Activated naive CD4-positive, alpha-beta T cell treated with anti-CD3 and anti-CD28 coated beads, Interleukin-2, amount 50 U/mL, for 72 hours (primary cell): ENCODE data around the gene FA2H. TPM values are rescaled to one million over a fixed set of nuclear protein-coding genes. Genes with fewer than 3 reads are reported as not detected.
"Not testable (repeated sequence)": the region's sequence is repeated elsewhere in the genome, so short reads cannot be mapped to it uniquely, and the experiment has no call there.

ENCODE experiments used
- ATAC-seq, 2 donors: fragments of 150-1000 bp; cut with Tn5 transposase; 2 replicates each; pipeline ENCODE4 v1.10.0; 2021; ENCODE audit warnings: mild to moderate bottlenecking in 2 of 2, moderate library complexity in 2 of 2
- DNase-seq, 2 donors: peaks; one replicate each; pipeline ENCODE4 v3.0.0; 2021 to 2022; ENCODE audit warnings: low spot score in 2 of 2
- H3K27ac Mint-ChIP-seq, 2 donors: one replicate each; pipeline ENCODE4 v1.8.0; 2022; ENCODE audit warnings: mild to moderate bottlenecking in 2 of 2, mixed read lengths in 2 of 2
- H3K36me3 Mint-ChIP-seq, 2 donors: one replicate each; pipeline ENCODE4 v1.8.0; 2022; ENCODE audit warnings: mixed read lengths in 2 of 2
- H3K9me3 Mint-ChIP-seq, 2 donors: one replicate each; pipeline ENCODE4 v1.8.0; 2022; ENCODE audit warnings: mixed read lengths in 2 of 2
- total RNA-seq, 2 donors: library from RNA; stranded (reverse); gene quantifications; one replicate each; pipeline ENCODE4 v1.2.3, GENCODE V29; 2022

The FA2H gene
- total RNA-seq, 2 donors from 2014 or later = not detected

GRCh38 chr16:74738113-74738541 is 36.5 kb downstream of the FA2H start:
- Mint-ChIP-seq H3K27ac (peak overlapping the region; percentile 62 to 72), H3K9me3 (no peaks in the 10 kb centered on the region), H3K36me3 (no peaks in the 10 kb centered on the region)
- no peak for DNase-seq
- peak in 1 of 2 donors; percentile 26 for ATAC-seq

- no peaks in the 10 kb centered on the region for H3K9me3 Mint-ChIP-seq
- ATAC-seq (no peak), DNase-seq (no peak)
- H3K27ac Mint-ChIP-seq = peak overlapping the region; percentile 62 to 82
- no peaks in the 10 kb centered on the region for H3K36me3 Mint-ChIP-seq
Measured at GRCh38 chr16:74737521-74737920, 37.1 kb downstream of the FA2H start.

- ATAC-seq = no peak
- no peak overlapping the region for H3K27ac Mint-ChIP-seq
Measured at GRCh38 chr16:74736531-74737157, 38.0 kb downstream of the FA2H start.

GRCh38 chr16:74735554-74735953 is 39.1 kb downstream of the FA2H start:
- no peak for DNase-seq
- no peaks in the 10 kb centered on the region for H3K9me3 Mint-ChIP-seq
- H3K27ac Mint-ChIP-seq = no peak overlapping the region
- no peaks in the 10 kb centered on the region for H3K36me3 Mint-ChIP-seq
- ATAC-seq = no peak

More at GRCh38 chr16:74736531-74737157, 38.0 kb downstream of the FA2H start:
- Mint-ChIP-seq H3K9me3 (no peaks in the 10 kb centered on the region), H3K36me3 (no peaks in the 10 kb centered on the region)
- DNase-seq = no peak

GRCh38 chr16:74735162-74735452 is 39.5 kb downstream of the FA2H start:
- Mint-ChIP-seq H3K36me3 (no peaks in the 10 kb centered on the region), H3K9me3 (no peaks in the 10 kb centered on the region), H3K27ac (no peak overlapping the region)
- ATAC-seq (no peak), DNase-seq (no peak)

GRCh38 chr16:74734361-74735161 is 40.1 kb downstream of the FA2H start:
- H3K36me3 Mint-ChIP-seq = no peaks in the 10 kb centered on the region
- no peak overlapping the region for H3K27ac Mint-ChIP-seq
- no peaks in the 10 kb centered on the region for H3K9me3 Mint-ChIP-seq
- ATAC-seq (no peak), DNase-seq (no peak)

GRCh38 chr16:74732707-74733350 is 41.8 kb downstream of the FA2H start:
- H3K36me3 Mint-ChIP-seq = no peaks in the 10 kb centered on the region
- no peak overlapping the region for H3K27ac Mint-ChIP-seq
- DNase-seq (no peak), ATAC-seq (no peak)
- H3K9me3 Mint-ChIP-seq = no peaks in the 10 kb centered on the region

GRCh38 chr16:74731853-74732477 is 42.7 kb downstream of the FA2H start:
- ATAC-seq (no peak), DNase-seq (no peak)
- Mint-ChIP-seq H3K36me3 (peaks cover 0 to 6% of the 10 kb centered on the region in 2 donors), H3K27ac (no peak overlapping the region), H3K9me3 (no peaks in the 10 kb centered on the region)

GRCh38 chr16:74729783-74730683 is 44.6 kb downstream of the FA2H start:
- Mint-ChIP-seq H3K9me3 (no peaks in the 10 kb centered on the region), H3K36me3 (peaks cover 0 to 14% of the 10 kb centered on the region in 2 donors), H3K27ac (no peak overlapping the region)
- ATAC-seq (peak in 1 of 2 donors; percentile 26), DNase-seq (no peak)

- Mint-ChIP-seq H3K27ac (no peak overlapping the region), H3K36me3 (peaks cover 0 to 14% of the 10 kb centered on the region in 2 donors), H3K9me3 (no peaks in the 10 kb centered on the region)
- ATAC-seq = no peak
- DNase-seq = no peak
Measured at GRCh38 chr16:74727903-74728302, 46.7 kb downstream of the FA2H start.

GRCh38 chr16:74726716-74727115 is 47.9 kb downstream of the FA2H start:
- no peak overlapping the region for H3K27ac Mint-ChIP-seq
- H3K9me3 Mint-ChIP-seq = no peaks in the 10 kb centered on the region
- DNase-seq (peak in 1 of 2 donors; percentile 64), ATAC-seq (peak; percentile 37 to 74)
- H3K36me3 Mint-ChIP-seq = peaks cover 0 to 14% of the 10 kb centered on the region in 2 donors

- Mint-ChIP-seq H3K36me3 (peaks cover 0 to 14% of the 10 kb centered on the region in 2 donors), H3K27ac (no peak overlapping the region), H3K9me3 (no peaks in the 10 kb centered on the region)
- ATAC-seq (no peak), DNase-seq (no peak)
Measured at GRCh38 chr16:74725651-74726455, 48.8 kb downstream of the FA2H start.

GRCh38 chr16:74724820-74725549 is 49.6 kb downstream of the FA2H start:
- H3K9me3 Mint-ChIP-seq = no peaks in the 10 kb centered on the region
- ATAC-seq (no peak), DNase-seq (no peak)
- no peak overlapping the region for H3K27ac Mint-ChIP-seq
- peaks cover 0 to 14% of the 10 kb centered on the region in 2 donors for H3K36me3 Mint-ChIP-seq

GRCh38 chr16:74723256-74723655 is 51.4 kb downstream of the FA2H start:
- no peak overlapping the region for H3K27ac Mint-ChIP-seq
- H3K9me3 Mint-ChIP-seq = no peaks in the 10 kb centered on the region
- ATAC-seq (no peak), DNase-seq (no peak)
- peaks cover 0 to 14% of the 10 kb centered on the region in 2 donors for H3K36me3 Mint-ChIP-seq

- not testable (repeated sequence) for DNase-seq, H3K9me3 Mint-ChIP-seq, H3K36me3 Mint-ChIP-seq, ATAC-seq, H3K27ac Mint-ChIP-seq
Measured at GRCh38 chr16:74722156-74722555, 52.5 kb downstream of the FA2H start.
